Measurements from ENCODE around the gene ABHD17B.

Gene ABHD17B

DNA sequence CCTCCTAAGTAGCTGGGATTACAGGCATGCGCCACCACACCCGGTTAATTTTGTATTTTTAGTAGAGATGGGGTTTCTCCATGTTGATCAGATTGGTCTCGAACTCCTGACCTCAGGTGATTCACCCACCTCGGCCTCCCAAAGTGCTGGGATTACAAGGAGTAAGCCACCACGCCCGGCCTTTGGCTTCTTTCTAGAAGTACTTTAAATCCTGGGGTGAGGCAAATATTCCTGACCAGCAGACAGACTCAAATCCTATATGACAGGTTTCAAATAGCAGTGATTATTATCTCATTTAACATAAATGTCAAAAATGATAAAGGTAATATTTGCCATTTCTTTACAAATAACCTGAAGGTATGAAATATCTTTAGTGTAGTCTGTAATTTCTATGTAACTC lies 35.6 kb downstream of the ABHD17B start:
- no peak for DNase-seq

GRCh38 chr9:71863631-71864030 lies 47.4 kb downstream of the ABHD17B start:
- DNase-seq: no peak

DNA sequence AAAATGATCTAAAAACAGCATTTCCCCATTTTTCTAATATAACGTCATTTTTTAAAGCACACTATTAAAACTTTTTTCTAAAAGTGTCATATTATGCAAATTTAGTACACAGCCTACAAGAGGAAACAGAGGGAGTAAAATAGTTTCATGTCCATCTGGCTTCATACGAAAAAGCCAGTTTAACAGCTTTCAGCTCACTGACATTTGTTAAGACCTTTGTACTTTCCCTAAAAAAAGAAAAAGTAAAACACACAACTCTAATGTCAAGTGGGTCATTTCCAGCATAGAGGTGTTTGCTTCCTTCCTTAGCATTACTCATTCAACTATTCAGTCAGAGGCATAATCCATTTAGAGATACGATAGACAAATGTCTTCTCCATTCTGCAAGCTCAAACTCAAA lies 49.4 kb downstream of the ABHD17B start:
- no peak for DNase-seq

DNA sequence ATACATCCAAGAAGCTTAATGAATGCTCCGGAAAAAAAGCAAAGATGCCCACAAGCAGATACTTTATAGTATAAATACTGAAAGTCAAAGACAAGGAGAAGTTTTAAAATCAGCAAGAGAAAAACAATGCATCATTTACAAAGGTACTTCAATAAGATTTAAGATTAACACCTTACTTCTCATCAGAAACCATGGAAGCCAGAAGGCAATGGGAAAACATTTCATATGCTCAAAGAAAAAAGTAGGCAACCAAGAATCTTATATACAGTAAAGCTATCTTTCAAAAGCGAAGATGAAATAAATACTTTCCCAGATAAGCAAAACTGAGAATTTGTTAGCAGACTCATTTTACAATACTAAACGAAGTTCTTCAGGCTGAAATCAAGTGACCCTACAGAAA lies 51.1 kb downstream of the ABHD17B start:
- DNase-seq: no peak

GRCh38 chr9:71858812-71859211 lies 52.2 kb downstream of the ABHD17B start:
- no peak for DNase-seq

- no peak for DNase-seq
Measured at GRCh38 chr9:71858102-71858798, 52.7 kb downstream of the ABHD17B start.

- DNase-seq: no peak
Measured at GRCh38 chr9:71857159-71857558, 53.8 kb downstream of the ABHD17B start.

DNA sequence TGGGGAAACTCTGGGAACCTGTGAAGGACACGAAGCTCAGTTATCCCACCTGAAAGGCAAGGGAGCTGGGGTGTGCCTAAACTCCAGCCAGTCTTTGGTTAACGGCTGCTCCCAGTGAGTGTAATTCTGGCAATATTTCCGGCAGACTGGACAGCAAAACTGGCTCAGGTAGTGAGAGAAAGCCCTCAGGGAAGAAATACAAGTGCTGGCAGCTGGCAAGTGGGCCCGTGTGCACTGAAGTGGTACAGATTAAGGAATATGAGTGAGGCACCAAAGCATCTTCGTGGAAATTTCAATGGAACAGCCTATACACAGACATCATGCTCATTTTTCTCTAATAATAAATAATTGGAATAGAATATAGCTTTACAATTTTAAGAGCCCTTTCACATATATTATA lies 56.2 kb downstream of the ABHD17B start:
- DNase-seq: peak in 1 of 2 experiments; percentile 6

GRCh38 chr9:71853084-71853483 lies 57.9 kb downstream of the ABHD17B start:
- no peak for DNase-seq

DNA sequence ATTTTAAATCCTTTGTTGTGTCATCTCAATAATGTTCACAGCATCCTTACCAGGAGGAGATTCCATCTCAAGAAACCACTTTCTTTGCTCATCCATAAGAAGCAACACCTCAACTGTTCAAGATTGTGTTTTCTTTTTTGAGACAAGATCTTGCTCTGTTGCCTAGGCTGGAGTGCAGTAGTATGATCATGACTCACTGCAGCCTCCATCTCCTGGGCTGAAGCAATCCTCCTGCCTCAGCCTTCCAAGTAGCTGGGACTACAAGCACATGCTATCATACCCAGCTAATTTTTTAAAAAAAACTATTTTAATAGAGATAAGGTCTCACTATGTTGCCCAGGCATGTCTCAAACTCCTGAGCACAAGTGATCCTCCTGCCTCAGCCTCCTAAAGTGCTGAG lies 60.0 kb downstream of the ABHD17B start:
- DNase-seq: no peak

GRCh38 chr9:71847892-71848291 lies 63.1 kb downstream of the ABHD17B start:
- DNase-seq: no peak

DNA sequence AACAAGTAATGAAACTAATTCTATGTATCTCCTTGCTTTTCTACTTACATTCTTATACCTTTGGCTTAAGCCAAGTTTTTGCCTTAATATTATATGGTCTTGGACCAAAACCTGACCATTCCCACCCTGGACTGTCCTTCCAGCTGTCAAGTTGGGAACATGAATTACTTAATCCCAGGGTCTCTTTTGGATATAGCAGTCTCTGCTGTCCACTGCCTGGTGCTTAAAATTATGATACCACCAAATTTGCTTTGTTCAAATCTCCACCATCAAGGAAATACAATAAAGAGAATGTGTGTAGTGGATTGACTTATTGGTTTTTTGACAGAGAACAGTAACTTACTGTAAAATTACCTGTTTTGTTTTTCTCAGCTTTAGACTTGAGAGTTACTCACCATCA lies 66.2 kb downstream of the ABHD17B start:
- no peak for DNase-seq

DNA sequence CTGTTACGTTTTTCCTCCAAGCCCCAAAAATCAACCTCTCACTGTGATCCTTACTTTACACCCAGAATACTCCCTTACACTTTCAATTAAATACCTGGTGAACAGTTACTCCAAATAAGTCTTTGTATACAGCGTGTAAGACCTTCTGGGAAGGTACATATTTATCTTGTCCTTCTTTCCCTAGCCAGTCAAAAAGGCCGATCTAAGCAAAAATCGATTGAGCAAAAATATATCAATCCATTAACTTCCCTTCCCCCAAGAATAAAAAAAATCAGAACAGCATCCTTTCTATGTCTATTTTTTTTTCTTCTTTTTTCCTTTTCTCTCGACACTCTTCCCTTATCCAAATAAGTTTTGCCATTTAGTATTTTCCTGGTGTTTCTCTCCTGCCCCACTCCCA lies 71.3 kb downstream of the ABHD17B start:
- no peak for DNase-seq

DNA sequence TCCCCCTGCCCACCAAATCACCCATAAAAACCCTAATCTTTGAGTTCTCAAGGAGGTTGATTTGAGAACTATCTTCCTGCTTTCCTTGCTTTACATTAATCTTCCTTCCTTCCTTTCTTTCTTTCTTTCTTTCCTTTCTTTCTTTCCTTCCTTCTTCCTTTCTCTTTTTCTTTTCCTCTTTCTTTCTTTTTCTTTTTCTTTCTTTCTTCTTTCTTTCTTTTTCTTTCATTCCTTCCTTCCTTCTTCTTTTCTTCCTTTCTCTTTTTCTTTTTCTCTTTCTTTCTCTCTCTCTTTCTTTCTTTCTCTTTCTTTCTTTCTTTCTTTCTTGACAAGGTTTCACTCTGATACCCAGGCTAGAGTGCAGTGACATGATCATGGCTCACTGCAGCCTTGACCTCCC lies 75.4 kb downstream of the ABHD17B start:
- DNase-seq: no peak

DNA sequence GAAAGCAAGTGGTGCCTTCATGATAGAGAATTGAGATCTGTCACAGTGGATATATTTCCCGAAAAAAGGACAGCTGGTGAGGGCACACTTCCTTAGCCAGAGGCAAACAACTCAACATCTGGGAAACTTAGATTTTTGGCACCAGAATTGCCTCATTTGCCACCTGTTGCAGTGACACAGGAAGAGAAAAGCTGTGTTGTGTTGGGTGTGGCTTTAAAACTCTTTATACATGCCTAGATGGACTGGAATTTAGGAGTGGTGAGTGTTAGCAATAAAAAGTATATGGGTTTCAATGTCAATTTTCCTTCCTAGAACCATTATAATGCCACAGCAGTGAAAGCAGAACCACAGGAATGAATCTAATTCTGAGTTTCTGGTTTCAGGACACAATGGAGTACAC lies 80.1 kb downstream of the ABHD17B start:
- DNase-seq: no peak

DNA sequence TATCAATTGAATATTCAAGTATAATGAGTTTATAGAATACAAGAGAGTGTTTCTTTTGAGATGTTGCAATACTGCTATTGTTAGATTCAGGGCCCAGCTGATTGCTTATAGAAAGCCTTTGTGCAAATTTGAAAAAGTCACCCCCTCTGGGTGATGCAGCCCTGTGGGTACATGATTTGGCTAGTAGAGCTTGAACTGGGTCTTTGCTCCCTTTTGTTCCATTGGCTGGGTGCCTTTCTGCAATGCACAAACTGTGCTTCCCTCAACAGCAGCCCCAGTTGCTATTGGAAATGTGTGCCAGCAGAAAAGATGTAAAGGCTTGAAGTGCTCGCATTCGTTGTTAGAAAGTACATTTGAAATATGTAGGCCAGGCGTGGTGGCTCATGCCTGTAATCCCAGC lies 80.8 kb downstream of the ABHD17B start:
- no peak for DNase-seq

GRCh38 chr9:71826279-71826678 lies 84.7 kb downstream of the ABHD17B start:
- no peak for DNase-seq

GRCh38 chr9:71824257-71824656 lies 86.7 kb downstream of the ABHD17B start:
- no peak for DNase-seq

DNA sequence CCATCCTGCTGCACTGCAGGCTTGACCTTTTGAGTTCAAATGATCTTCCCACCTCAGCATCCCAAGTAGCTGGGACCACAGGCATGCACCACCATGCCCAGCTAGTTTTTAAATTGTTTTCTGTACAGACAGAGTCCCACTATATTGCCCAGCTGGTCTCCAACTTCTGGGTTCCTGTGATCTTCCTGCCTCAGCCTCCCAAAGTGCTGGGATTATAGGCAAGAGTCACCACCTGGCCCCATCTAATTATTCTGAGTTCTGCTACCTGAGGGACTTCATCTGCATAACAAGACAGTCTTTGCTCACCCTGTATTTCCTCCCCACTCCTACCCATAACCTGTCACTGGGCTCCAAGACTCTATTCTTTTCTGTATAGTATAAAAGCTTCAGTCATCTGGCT lies 88.1 kb downstream of the ABHD17B start:
- DNase-seq: no peak

DNA sequence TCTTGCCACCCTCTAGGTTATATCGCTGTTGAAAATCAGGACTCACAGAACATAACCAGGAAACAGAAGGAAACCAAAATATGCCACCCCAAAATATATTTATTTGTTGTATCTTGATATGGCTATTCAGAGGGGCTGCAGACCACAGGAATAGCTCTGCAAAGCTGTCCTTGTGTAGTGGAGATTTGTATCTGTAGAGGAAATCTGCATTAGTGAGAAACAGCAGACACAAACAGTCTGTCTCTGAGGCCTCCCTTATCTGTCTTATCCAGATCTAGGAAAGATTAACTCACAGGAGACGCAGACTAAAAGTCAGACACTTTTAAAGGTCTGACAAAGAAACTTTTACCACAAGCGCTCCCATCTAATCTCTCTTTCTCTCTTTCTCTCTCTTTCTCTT lies 88.5 kb downstream of the ABHD17B start:
- DNase-seq: no peak

DNA sequence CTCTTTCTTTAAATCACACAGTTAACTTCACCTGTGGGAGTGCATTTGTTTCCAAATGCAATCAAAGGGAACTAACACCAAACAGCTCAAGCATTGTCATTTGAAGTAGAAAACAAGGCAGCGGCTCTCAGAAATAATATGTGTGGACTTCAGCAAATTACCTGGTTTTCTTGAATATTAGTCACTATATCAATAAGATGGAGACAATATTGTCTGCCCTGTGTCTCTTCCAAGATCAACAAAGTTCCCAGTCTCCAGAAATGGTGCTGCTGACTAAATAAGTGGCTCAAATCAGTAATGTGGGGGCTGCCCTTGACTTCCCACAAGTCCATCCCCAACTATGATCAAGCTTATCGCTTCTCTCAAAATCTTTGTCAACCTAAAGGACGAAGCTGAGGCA lies 89.6 kb downstream of the ABHD17B start:
- no peak for DNase-seq

DNA sequence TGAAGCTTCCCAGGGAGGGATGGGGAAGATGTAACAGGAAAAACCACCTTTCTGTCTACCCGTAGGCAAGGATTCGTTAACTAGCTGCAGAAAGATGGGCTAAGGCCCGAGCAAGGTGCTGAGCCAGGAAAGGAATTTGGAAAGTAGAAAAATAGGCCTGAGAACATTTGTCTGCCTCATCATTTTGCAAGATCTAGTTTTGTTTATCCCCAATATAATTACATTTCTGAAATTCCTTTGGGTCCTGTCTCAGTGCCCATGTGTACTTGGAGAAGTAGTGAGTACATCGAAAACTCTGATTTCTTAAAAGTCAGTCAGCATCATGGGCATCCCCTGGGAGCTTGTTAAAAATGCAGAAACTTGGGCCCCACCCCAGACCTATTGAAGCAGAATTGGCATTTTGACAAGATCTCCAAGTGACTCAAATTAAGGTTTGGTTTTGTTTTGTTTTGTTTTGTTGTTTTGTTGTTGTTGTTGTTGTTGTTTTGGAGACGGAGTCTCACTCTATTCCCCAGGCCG lies 90.5 kb downstream of the ABHD17B start:
- DNase-seq: no peak

GRCh38 chr9:71819115-71819739 lies 91.8 kb downstream of the ABHD17B start:
- peak in 1 of 2 experiments; percentile 44 for DNase-seq

- DNase-seq: no peak
Measured at GRCh38 chr9:71816916-71817451, 94.0 kb downstream of the ABHD17B start.

Data from NCI-H526 (cell line).